NCI-H2107 treated with DMSO at 0.1 percent for 48 hours (cell line): ENCODE measurements around the gene TTC28.

Experiments used
- DNase-seq: peaks from one replicate; lab custom pipeline; 2025; ENCODE audit not compliant: unreplicated experiment; lab: John Stamatoyannopoulos, UW

Gene TTC28

DNA sequence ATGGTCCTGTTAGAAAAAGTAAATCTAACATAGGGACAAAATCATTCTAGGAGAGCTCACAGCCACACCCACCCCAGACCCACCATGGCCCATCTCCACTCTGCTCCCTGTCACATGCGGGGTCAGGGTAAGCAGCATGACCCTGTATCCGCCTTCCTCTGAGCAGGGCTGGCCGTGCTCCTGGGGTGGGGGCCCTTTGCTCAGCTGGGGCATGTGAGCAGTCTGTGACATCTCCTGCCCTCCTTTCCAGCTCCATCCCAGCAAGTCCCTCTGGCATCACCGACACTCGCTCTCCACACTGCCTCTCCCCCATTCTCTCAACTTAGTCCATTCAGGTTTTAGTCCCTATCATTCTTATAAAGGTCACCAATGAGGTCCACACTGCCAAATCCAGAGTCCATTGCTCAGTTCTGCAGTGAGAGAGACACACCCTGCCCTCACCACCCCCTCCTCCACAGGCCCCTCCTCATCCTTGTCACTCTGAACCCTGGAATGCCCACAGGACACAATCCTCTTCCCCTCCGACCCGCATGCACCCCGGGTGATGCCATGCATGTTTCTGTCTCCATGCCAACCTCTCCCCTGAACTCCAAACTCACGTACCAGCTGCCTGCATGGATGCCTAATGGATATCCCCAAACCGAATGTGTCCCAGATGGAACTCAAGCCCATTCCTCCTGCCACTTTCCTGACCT is 695.5 kb downstream of the TTC28 start:
- no peak for DNase-seq

DNA sequence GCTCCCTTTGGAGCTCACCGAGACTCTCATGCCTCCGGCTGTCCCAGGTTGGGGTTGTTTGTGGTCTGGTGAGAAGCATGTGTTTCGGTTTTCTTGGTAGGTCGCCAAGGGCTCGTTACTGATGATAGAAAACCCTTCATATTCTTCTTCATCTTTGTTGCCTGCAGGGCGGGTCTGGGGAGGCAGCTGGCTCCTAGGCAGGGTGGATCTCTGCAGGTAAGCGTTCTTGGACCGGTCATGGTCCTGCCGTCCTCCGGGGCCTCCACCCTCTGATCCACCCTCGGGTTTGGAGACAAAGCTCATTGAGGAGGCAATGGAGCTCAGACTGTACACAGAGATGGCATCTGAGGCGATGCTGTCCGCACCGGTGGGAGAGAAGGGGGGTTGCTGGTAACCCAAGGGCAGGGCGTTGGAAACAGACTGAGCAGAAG is 696.3 kb downstream of the TTC28 start:
- no peak for DNase-seq

DNA sequence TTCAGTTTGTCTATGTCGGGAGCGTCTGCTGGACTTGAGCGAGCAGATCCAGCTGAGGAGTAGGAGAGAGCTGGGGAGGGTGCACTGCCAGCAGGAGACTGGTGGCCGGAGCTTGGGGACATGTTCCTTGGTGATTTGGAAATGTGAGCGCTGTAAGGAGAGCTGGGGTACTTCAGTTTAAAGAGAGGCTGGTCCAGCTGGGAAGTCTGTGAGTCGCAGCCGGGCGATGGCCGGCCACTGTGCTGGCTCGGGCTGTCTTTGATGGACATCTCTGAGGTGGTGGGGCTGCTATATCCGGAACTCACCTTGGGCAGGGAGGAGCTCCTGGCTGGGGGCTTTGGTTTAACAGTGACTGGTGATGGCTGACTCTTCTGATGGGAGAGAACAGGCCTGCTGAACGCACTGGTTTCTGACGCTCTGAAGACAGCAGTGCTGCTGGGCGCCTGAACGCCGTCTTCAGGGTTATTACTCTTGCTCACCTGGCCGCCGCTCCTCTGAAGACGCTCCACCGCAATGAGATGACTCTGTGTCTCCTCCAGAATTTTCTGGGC is 696.9 kb downstream of the TTC28 start:
- DNase-seq, result no peak

DNA sequence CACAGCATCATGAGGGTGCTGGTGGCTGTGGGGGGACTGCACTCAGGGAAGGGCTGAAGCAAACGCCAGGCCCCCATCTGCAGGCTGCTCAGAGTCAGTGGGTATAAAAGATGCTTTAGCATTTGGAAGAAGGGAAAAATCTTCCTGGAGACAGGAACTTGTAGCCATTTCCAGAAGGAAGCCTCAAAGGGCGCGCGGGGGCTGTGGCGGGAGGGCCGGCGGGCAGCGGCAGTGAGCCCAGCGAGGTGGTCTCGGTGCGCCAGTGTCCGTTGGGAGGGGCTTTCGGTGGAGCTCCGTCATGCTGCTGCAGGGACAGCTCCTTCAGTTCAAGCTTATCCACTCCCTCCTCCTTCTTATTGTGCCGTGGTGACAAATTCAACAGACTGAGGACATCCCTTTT is 697.5 kb downstream of the TTC28 start:
- DNase-seq, result no peak

DNA sequence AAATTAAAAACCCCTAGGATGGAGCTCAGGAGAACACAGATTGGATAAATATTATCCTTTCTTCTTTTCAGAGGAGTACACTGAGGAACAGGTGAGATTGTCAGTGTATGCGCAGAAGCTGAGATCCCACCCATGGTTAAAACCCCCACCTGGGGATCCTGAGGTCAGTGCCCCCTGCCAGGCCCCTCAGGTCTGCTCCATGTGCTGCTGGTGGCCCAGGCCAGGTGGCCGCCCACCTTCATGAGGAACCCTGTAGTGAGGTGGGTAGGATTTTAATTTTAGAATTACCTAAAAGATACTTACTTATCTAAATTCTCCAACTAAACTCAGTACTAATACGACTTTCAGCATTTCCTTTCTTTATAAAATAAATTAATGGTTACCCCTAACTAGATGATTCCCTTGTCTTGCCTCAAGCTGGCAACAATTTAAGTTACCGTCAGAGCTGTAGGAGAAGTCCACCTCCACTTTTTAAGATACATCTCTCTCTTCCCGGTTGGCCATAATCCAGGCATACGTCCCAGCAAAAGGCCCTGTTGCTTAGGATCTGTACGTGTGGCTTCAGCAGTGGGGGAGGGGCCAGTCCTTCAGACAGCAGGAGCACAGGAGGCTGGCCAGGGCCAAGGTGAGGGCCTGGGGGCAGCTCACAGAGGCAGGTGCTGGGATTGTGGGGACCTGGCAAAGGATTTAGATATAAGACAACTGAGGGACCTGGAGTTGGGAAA is 699.1 kb downstream of the TTC28 start:
- DNase-seq, result no peak

DNA sequence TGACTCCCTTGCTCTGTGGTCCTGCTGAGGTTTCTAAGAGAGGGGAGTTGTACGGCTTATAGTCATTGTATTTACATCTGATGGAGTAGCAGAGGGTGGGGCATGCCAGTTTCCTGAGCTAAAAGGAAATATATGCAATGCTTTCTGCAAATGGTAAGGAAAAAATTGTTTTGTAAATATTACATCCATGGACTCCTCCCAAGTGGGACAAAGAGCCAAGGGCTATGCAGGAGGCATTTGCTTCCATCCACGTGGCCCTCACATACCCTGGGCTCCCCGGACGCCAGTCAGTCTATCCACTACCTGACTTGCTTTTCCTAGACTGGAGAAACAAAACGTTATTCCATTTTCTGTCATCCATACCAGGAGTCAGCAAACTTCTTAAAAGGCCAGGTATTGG is 700.8 kb downstream of the TTC28 start:
- no peak for DNase-seq

DNA sequence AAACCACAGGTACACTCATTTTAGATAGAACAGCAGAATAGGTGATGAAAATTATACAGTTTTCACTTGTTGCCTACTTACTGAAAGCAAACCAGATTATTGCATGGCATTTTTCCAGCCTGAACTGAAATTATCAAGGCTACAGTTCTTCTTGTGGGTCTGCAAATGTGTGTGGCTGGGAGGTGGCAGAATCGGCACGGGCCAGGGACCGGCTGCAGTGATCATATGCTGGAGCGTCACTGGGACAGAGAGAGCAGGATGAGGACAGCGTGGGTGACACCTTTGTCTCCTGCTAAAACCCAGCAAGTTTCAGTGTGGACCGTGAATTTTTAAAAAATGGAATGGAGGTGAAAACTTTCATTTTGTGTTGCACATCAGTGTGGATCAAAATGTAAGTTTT is 701.3 kb downstream of the TTC28 start:
- DNase-seq, result no peak

DNA sequence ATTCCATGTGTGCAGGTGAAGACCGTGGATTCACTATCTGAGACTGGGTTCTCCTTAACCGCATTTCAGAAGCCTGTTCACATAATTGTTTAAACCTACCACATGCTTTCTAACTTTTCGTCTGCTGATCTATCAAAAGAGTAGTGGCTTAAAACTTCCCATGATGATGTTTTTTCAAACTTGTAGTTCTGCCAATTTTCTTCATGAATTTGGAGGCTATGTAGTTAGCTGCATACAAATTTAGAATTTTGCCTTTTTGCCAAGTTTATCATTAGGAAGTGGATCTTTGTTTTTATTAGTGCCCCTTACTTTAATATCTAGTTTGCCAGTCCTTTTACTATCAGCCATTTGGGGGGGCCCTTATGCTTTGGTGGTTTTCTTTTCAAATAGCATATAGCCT is 703.1 kb downstream of the TTC28 start:
- no peak for DNase-seq

DNA sequence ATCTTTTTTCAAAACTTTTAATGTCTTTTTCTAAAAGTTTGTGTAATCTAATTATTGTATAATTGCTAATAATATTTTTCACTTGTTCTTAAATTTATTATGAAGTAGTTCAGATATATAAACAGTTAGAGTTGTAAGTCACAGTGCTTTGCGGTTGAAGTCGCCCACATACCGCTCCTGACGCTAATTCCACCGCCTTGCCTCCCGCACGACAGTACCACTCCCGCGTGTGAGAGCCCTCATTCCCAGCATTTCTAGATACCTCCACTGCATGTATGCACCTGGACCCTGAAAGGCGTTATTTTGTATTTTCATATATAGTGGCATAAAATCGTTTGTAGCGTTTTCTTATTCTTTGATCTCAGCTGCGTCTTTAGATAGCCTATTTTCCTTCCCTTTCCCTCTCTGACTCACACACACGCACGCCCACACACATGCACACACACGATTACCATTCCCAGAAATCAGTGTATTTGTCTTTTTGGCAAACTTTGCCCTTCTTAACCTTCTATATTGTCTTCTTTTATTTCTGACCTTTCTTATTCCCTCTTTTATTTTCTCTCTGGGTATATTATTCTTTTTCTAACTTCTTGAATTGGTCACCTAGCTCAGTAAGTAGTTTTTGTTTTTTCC is 704.1 kb downstream of the TTC28 start:
- DNase-seq, result no peak

DNA sequence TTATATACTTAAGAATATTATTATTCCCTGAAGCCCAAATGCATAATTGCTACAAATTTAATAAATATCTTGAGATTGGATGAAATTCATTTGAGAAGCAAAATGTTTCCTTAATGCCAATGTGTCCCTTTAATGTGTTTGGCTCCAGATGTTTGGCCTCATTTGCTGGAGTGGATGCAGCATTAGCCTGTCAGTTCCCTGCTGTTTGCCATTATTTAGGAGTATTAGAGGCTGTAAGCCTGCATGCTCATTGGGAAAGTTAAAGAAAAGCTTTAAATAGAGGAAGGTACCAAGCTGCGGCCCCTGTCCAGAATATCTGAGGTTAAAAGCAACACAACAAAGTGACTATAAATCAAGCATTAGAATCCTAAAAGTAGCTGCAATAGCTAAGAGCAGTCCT is 705.8 kb downstream of the TTC28 start:
- no peak for DNase-seq

DNA sequence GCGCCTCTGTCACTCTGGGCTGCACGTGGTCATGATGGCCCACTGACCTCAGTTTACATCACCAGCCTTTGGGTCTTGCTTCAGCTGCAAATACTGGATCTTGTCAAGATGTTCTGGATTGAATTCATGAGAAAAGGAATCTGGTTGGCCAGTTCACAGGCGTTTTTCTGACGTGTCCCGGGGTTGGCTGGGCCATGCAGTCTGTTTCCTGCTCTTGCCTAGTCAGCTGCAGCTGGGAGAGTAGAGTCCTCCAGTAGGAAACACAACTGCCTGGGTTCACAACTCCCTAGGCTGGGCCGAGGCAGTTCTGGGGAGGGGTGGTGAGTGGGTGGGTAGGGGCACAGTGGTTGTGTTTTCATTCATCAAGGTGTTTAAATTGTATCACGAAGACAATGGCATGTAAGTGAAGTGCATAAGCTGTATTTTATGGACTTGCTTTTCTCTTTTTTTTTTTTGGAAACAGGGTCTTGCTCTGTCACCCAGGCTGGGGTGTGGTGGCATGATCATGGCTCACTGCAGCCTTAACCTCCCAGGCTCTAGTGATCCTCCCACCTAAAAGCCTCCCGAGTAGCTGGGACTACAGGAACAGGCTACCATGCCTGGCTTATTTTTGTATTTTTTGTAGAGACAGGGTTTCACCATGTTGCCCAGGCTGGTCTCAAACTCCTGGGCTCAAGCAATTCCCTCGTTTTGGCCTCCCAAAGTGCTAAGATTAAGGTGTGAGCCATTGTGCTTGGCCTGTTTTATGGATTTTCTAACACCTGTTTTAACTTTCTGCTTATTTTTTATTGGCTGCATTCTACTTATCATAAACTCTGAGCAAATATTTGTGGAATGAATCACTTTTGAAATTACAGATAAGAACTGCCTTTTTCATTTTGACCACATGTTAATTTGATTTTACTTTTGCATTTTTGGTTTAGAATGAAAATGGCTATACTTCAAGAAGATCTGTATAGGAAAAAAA is 706.6 kb downstream of the TTC28 start:
- no peak for DNase-seq

DNA sequence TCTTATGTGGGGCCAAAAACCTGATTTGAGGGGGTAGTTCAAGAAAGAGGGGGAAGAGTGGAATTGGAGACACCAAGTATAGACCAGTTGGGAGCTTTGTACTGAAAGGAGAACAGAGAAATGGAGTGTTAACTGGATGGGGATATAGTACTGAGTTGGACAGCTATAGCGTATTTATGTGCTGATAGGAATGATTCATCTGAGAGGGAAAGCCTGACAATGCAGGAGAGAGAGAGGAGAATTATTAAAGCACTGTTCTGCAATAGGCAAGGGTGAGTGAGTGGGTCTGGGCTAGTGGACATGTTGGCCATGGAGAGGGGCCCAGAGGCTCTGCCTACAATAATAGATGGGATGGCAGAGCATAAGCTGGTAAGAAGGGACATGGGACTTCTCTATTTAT is 707.7 kb downstream of the TTC28 start:
- DNase-seq, result no peak

DNA sequence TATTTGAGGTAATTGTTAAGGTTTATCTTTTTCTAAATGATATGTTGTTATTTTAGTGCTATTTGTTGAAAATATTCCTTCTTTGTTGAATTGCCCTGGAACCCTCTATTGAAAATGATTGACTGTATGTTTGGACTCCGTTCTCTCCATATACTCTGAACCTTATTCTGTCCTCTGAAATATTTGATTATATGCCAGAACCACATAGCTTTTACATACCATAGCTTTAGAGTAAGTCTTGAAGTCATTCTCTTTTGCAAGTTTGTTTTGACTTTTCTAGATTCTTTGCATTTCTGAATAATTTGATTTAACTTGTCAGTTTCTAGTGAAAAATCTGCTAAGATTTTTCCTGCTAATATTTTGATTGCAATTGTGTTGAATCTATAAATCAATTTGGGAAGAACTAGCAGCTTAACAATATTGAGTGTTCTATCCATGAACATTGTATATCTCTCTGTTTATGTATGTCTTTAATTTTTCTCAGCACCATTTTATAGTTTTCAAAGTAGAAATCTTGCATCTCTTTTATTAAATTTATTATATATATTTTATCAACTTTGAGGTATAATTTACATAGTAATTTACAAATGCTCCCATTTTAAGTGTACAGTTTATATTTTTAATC is 708.9 kb downstream of the TTC28 start:
- no peak for DNase-seq

DNA sequence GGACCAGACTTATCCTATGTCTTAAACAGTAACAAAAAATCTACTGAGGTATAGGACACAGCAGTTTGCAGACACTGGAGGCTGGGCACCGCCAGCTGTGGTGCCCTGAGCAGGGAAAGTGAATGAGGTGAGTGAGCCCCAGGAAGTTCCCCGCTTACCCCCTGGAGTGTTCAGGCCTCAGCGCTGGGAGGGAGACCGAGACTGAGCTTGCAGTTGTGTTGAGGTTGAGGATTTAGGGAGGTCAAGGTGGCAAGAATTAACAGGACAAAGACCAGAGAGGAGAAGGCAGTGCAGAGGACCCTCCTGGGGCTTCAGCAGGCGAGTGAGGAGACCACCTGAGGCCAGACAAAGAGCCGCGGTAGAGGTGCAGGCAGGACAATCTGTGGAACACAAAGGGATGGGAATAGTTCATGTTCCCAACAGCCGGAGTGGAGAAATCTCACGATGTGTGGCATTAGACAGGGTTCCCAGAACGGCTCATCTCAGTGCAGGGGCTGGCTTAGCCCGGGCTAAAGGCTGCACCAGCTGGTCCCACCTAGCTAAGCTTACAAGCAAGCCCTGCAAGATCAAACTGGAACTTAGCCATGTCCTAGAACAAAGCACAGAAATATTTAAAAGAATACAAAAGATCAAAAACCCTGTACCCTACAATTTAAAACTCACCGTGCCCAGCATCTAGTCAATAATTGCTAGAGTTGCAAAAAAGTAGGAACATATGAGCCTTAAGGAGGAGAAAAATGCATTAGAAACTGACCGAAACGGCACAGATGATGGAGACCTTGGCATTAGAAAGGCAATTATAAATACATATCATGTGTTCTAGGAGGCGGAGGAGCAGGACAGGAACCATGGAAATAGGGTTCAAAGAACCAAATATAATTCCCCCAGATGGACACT is 713.2 kb downstream of the TTC28 start:
- DNase-seq, result no peak

DNA sequence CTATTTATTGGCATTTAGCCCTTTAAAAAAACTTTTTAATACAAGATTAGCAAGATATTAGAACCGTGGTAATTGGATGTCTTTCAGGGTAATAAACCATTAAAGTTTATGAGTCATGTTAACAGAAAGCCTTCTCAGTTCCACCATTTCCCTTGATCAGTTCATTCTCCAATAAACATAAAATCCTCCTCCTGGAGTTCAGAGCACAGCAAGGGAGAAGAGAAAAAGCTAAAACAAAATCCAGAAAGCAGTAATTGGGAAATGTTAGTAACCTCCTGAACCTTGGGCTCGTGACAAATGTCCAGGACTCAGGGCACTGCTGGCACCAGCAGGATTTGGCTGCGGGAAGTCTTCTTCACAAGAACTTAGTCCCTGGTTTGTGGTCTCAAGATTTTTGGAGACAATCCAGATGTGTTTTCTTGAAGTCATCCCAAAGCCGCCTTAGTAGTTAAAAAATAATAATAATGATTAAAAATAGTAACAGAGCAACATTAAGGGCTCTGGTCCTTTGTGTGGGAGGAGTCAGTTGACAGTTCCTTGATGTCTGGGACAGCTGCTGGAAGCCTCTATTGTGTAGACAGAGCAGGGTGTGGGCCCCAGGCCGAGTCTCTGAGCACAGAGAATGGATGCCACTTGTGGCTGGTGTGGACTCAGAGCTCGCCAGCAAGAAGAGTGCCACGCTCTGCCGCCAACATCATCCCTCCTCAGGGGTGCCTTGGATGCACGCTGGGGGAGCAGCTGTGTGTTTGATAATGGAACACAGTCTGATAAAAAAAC is 717.2 kb downstream of the TTC28 start:
- DNase-seq, result no peak

DNA sequence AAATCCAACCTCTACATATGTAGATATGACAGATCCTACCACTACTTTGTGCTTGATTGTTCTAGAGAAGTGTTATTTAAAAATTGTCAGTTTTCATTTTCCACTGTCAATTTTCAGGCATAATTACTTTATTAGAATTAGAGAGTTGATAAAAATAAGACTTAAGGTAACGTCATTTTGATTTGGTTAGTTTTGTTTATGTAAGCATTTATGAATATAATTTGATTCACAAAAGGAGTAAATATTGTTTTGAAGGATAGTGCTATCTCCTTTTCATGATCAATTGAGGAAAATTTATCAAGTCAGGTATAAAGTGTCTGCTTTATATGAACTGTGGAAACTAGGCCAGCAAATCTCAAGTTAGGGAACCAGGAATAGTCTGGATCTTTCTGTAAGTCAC is 718.0 kb downstream of the TTC28 start:
- DNase-seq, result no peak

DNA sequence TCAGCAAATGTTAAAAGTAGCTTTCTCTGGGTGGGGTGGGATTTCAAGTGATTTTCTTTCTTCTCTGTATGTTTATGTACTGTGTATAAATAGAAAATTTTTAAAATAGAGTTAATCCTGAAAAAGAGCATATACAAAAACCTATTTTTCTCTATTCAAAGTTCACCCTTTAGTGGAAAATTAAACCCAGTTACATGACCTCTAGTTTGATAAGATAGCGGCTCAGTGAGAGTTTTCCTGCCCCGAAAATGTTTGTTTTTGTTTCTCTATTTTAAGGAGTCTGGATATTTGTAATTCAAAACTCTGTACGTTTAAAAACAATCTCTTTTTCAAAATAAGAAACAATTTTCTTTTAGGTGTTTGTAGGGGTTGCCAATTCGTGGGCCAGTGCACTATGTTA is 718.5 kb downstream of the TTC28 start:
- DNase-seq, result no peak

DNA sequence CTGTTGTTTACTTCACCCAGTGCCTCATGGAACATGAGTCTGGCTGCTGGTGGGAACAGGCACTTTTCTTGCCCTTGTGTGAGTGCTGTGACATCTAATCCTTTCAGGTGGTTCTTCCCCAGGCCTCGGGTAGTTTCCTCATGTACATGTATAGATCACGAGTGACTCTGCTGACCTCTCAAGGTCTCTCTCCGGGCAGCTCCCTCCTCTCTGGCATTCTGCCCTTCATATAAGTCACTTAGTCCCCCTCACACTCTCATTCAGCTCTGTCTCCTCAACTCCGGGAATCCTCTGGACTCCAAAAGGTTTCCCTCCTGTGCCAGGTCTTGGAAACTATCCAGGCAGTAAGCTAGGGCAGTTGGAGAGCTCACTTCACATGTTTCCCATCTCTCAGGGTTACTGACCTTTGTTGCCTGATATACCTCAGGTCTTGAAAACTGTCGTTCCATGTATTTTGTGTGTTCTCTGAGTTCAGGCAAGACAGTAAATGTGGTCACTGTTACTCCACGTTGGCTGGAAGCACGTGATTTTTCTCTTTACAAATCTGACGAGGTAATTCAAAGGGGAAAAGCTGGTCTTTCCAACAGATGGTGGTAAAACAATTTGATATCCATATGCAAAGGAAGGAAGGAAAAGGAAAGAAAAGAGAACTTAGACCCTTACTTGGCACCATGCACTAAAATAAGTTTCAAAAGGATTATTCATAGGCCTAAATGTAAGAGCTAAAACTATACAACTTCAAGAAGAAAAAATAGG is 720.1 kb downstream of the TTC28 start:
- no peak for DNase-seq
